ENCODE measurements around the gene MPRIP. TPM values are rescaled to one million over a fixed set of nuclear protein-coding genes. Genes with fewer than 3 reads are reported as not detected.

The MPRIP gene
- total and polyA plus RNA-seq, 2 donors (not counting 1 experiment from before 2014, with no cell fraction given): 130 to 299 TPM

GRCh38 chr17:17237026-17237799 lies 195.0 kb downstream of the MPRIP start, which contains the start of gene FLCN:
TSS of gene FLCN (minus strand) at chr17:17237168. CDS start at chr17:17228137, 9,031 bp downstream.
- DNase-seq (peak; percentile 98), ATAC-seq (ENCODE audit: low read depth) (peak; percentile 89)
- intact Hi-C loops (cut with micrococcal nuclease): loop anchor here (1.0 to 10.0 kb wide), 4 partner anchors 31 to 514 kb away; partner anchors contain the start of genes COPS3 and PLD6
- POLR2A ChIA-PET: interaction anchor here (0.6 to 1.7 kb wide), 6 partner anchors 25 to 1618 kb away, joined by 3 to 8 read pairs (median 4); partner anchors contain the start of genes COPS3 and PLD6
- Histone ChIP-seq H3K4me1 (ENCODE audit: control insufficient read depth in 2 of 2, insufficient read depth in 2 of 2, low read length in 2 of 2) (peaks cover 9 to 21% of the 10 kb centered on the region in 2 donors), H4K20me1 (ENCODE audit: control insufficient read depth, insufficient read depth, low read length, poor library complexity, severe bottlenecking) (peaks cover 11% of the 10 kb centered on the region), H2AFZ (ENCODE audit: insufficient read depth, low read depth, low read length, poor library complexity, severe bottlenecking) (peak within 1 kb of the TSS; percentile 86), H3K79me2 (ENCODE audit: control insufficient read depth, insufficient read depth, low read length) (peaks cover 47% of the 10 kb centered on the region), H3K9me3 (ENCODE audit: control extremely low read depth in 1 of 3, control insufficient read depth in 2 of 3, insufficient read depth in 1 of 3, low read length in 2 of 3) (no peaks in the 10 kb centered on the region), H3K27ac (ENCODE audit: low read length in 2 of 2) (peak within 1 kb of the TSS; percentile 95 to 100), H3K4me2 (replicated peaks; ENCODE audit: low read depth, low read length, poor library complexity, severe bottlenecking) (peak within 1 kb of the TSS; percentile 94), H3K27me3 (replicated peaks in 1 of 4; ENCODE audit: control extremely low read depth in 1 of 4, control insufficient read depth in 3 of 4, insufficient read depth in 4 of 4, low read length in 3 of 4) (no peaks in the 10 kb centered on the region), H3K36me3 (replicated peaks in 1 of 2; ENCODE audit: control extremely low read depth in 1 of 2, control insufficient read depth in 1 of 2, extremely low read depth in 1 of 2, insufficient read depth in 2 of 2, low read length in 1 of 2) (peaks cover 0 to 4% of the 10 kb centered on the region in 2 experiments), H3K4me3 (ENCODE audit: control extremely low read depth in 1 of 5, extremely low read depth in 1 of 5, insufficient read depth in 1 of 5, low read depth in 2 of 5, low read length in 4 of 5) (peak within 1 kb of the TSS; percentile 83 to 96 (median 91)), H3K9ac (ENCODE audit: low read length) (peak within 1 kb of the TSS; percentile 96)
- Mint-ChIP-seq H3K27me3 (no peaks in the 10 kb centered on the region), H3K4me1 (peaks cover 24% of the 10 kb centered on the region), H3K4me3 (peak within 1 kb of the TSS; percentile 91), H3K27ac (peak within 1 kb of the TSS; percentile 99), H3K9me3 (ENCODE audit: insufficient read depth) (no peaks in the 10 kb centered on the region)
- TF ChIP-seq CTCF (IDR thresholded peaks at IDR 0.05): no peak
- no peak for TF ChIP-seq EZH2 (IDR thresholded peaks at IDR 0.05; ENCODE audit: borderline replicate concordance, insufficient read depth, low read depth, low read length, poor library complexity, severe bottlenecking)
- CTCF ChIA-PET: no interaction called here
- 0% methylated on average over 43 of the region's 53 CpGs for WGBS (ENCODE audit: insufficient coverage)

GRCh38 chr17:17239832-17240231 lies 197.6 kb downstream of the MPRIP start:
- no peak for DNase-seq
- 83% methylated on average over 1 of the region's 1 CpG for WGBS (ENCODE audit: insufficient coverage)
- H3K79me2 ChIP-seq (ENCODE audit: control insufficient read depth, insufficient read depth, low read length): peaks cover 33% of the 10 kb centered on the region
- no peaks in the 10 kb centered on the region for H3K36me3 ChIP-seq (replicated peaks in 1 of 2; ENCODE audit: control extremely low read depth in 1 of 2, control insufficient read depth in 1 of 2, extremely low read depth in 1 of 2, insufficient read depth in 2 of 2, low read length in 1 of 2)
- H3K4me2 ChIP-seq (replicated peaks; ENCODE audit: low read depth, low read length, poor library complexity, severe bottlenecking): no peak overlapping the region
- no peaks in the 10 kb centered on the region for H3K27me3 ChIP-seq (replicated peaks in 1 of 4; ENCODE audit: control extremely low read depth in 1 of 4, control insufficient read depth in 3 of 4, insufficient read depth in 4 of 4, low read length in 3 of 4)
- Mint-ChIP-seq H3K9me3 (ENCODE audit: insufficient read depth) (no peaks in the 10 kb centered on the region), H3K27me3 (no peaks in the 10 kb centered on the region), H3K4me1 (peaks cover 22% of the 10 kb centered on the region), H3K4me3 (no peak overlapping the region), H3K27ac (no peak overlapping the region)
- H3K27ac ChIP-seq (ENCODE audit: low read length in 2 of 2): no peak overlapping the region
- intact Hi-C loops (cut with micrococcal nuclease): loop anchor here (10.0 kb wide), 1 partner anchor 55 kb away; no protein-coding TSS in a partner anchor
- peaks cover 11% of the 10 kb centered on the region for H4K20me1 ChIP-seq (ENCODE audit: control insufficient read depth, insufficient read depth, low read length, poor library complexity, severe bottlenecking)
- ATAC-seq (ENCODE audit: low read depth): no peak
- H3K4me1 ChIP-seq (ENCODE audit: control insufficient read depth in 2 of 2, insufficient read depth in 2 of 2, low read length in 2 of 2): peaks cover 9 to 21% of the 10 kb centered on the region in 2 donors
- no peak for TF ChIP-seq EZH2 (IDR thresholded peaks at IDR 0.05; ENCODE audit: borderline replicate concordance, insufficient read depth, low read depth, low read length, poor library complexity, severe bottlenecking)
- TF ChIP-seq CTCF (IDR thresholded peaks at IDR 0.05): no peak
- H3K9ac ChIP-seq (ENCODE audit: low read length): no peak overlapping the region
- no peak overlapping the region for H3K4me3 ChIP-seq (ENCODE audit: control extremely low read depth in 1 of 5, extremely low read depth in 1 of 5, insufficient read depth in 1 of 5, low read depth in 2 of 5, low read length in 4 of 5)
- no peak overlapping the region for H2AFZ ChIP-seq (ENCODE audit: insufficient read depth, low read depth, low read length, poor library complexity, severe bottlenecking)
- ChIA-PET CTCF (interaction anchor here (0.7 to 0.8 kb wide), 2 partner anchors 8 to 127 kb away, joined by 3 read pairs; no protein-coding TSS in a partner anchor), POLR2A (no interaction called here)
- H3K9me3 ChIP-seq (ENCODE audit: control extremely low read depth in 1 of 3, control insufficient read depth in 2 of 3, insufficient read depth in 1 of 3, low read length in 2 of 3): no peaks in the 10 kb centered on the region
